Loucy (cell line): ENCODE results near the gene MEIOB.

ENCODE experiments used
- CTCF ChIP-seq: fragments of 200-600 bp; sonication (generic); conservative IDR thresholded peaks from 2 replicates; pipeline ENCODE4 v1.5.1; 2014; ENCODE audit warnings: mild to moderate bottlenecking, antibody characterized with exemption, low read length
- EZH2phosphoT487 ChIP-seq: fragments of 200-600 bp; IDR thresholded peaks from 2 replicates; pipeline ENCODE4 v1.6.1; 2018; ENCODE audit warnings: antibody characterized with exemption, mild to moderate bottlenecking, moderate library complexity, borderline replicate concordance

- TF ChIP-seq CTCF (peak; percentile 31; the same call in 1 of the 2 replicates), EZH2phosphoT487 (no peak)
These were observed 48.1 kb downstream of the MEIOB start for GRCh38 chr16:1823821-1824220.
